IMR-90 (cell line): ENCODE results near the gene SERPINB2. TPM values are rescaled to one million over a fixed set of nuclear protein-coding genes. Genes with fewer than 3 reads are reported as not detected.

Experiments
- ATAC-seq: fragments of 200-7000 bp; cut with Tn5 transposase; 2 replicates; pipeline ENCODE4 v1.9.1; 2020; ENCODE audit warnings: low read depth, mild to moderate bottlenecking, moderate library complexity
- BruUV-seq: library from RNA; stranded (reverse); fragments of 400-500 nt; replicated peaks from 2 replicates; lab custom pipeline; 2021; lab: Mats Ljungman, UMichigan
- CTCF ChIA-PET: fragments of 300-600 bp; formaldehyde crosslinking; extraction: SDS; loops from one replicate; lab custom pipeline; 2021; ENCODE audit warnings: antibody characterized with exemption; lab: Yijun Ruan, JAX
- POLR2A ChIA-PET: fragments of 300-600 bp; sonication (Branson Sonifier 250); formaldehyde crosslinking; loops from one replicate; lab custom pipeline; 2022; ENCODE audit warnings: antibody characterized with exemption; ENCODE audit not compliant: unreplicated experiment; lab: Charles Lee
- DNase-seq: peaks from one replicate; pipeline ENCODE4 v3.0.0; 2013
- H2AFZ ChIP-seq: replicated peaks from 2 replicates; pipeline ENCODE3; 2013; ENCODE audit warnings: low read length, mild to moderate bottlenecking; ENCODE audit not compliant: poor library complexity
- H2AK5ac ChIP-seq: 2 replicates; pipeline ENCODE4 v1.6.1; 2013; ENCODE audit warnings: low read depth, low read length, inconsistent platforms
- H2AK9ac ChIP-seq: replicated peaks from 2 replicates; pipeline ENCODE3; 2013; ENCODE audit warnings: mild to moderate bottlenecking, low read depth, low read length, moderate library complexity; ENCODE audit not compliant: poor library complexity
- H2BK120ac ChIP-seq: 2 replicates; pipeline ENCODE4 v1.6.1; 2013; ENCODE audit warnings: low read depth, low read length, inconsistent platforms
- H2BK15ac ChIP-seq: 3 replicates; pipeline ENCODE4 v1.6.1; 2013; ENCODE audit warnings: low read depth, low read length, inconsistent platforms
- H2BK20ac ChIP-seq: 2 replicates; pipeline ENCODE4 v1.6.1; 2013; ENCODE audit warnings: low read depth, mild to moderate bottlenecking, inconsistent platforms, low read length, moderate library complexity
- H2BK5ac ChIP-seq: 2 replicates; pipeline ENCODE4 v1.6.1; 2013; ENCODE audit warnings: mild to moderate bottlenecking, low read depth, low read length, inconsistent platforms; ENCODE audit not compliant: poor library complexity, severe bottlenecking
- H3K14ac ChIP-seq: replicated peaks from 2 replicates; pipeline ENCODE4 v1.6.1; 2013; ENCODE audit warnings: low read depth, low read length, inconsistent platforms
- H3K18ac ChIP-seq: 2 replicates; pipeline ENCODE4 v1.6.1; 2013; ENCODE audit warnings: low read depth, low read length, control low read depth
- H3K23ac ChIP-seq: 2 replicates; pipeline ENCODE4 v1.6.1; 2013; ENCODE audit warnings: low read depth, low read length, inconsistent platforms
- H3K27ac ChIP-seq: 2 replicates; pipeline ENCODE4 v1.5.1; 2013; ENCODE audit warnings: mild to moderate bottlenecking, control low read depth, low read length; ENCODE audit not compliant: insufficient read depth
- H3K27me3 ChIP-seq: 2 replicates; pipeline ENCODE4 v1.6.1; 2013; ENCODE audit warnings: low read length; ENCODE audit not compliant: control insufficient read depth, insufficient read depth
- H3K36me3 ChIP-seq: 2 replicates; pipeline ENCODE4 v1.6.1; 2013; ENCODE audit warnings: low read length, mixed read lengths; ENCODE audit not compliant: control insufficient read depth, insufficient read depth
- H3K4ac ChIP-seq: 2 replicates; pipeline ENCODE4 v1.6.1; 2013; ENCODE audit warnings: low read depth, low read length, inconsistent platforms
- H3K4me1 ChIP-seq: 2 replicates; pipeline ENCODE4 v1.6.1; 2013; ENCODE audit warnings: low read length, mixed read lengths; ENCODE audit not compliant: control insufficient read depth, insufficient read depth
- H3K4me2 ChIP-seq: 2 replicates; pipeline ENCODE4 v1.6.1; 2013; ENCODE audit warnings: low read depth, mild to moderate bottlenecking, control low read depth, low read length, moderate library complexity
- H3K4me3 ChIP-seq: 2 replicates; pipeline ENCODE4 v1.5.1; 2013; ENCODE audit warnings: low read depth, mild to moderate bottlenecking, control low read depth, low read length, moderate library complexity; ENCODE audit not compliant: insufficient read depth
- H3K56ac ChIP-seq: 2 replicates; pipeline ENCODE4 v1.6.1; 2013; ENCODE audit warnings: low read length, inconsistent platforms; ENCODE audit not compliant: insufficient read depth; ENCODE audit errors: extremely low read depth
- H3K79me1 ChIP-seq, 2 experiments: 2 replicates each; pipeline ENCODE4 v1.6.1; 2013; ENCODE audit warnings: low read length in 2 of 2, inconsistent platforms in 1 of 2, low read depth in 1 of 2
- H3K9ac ChIP-seq: 2 replicates; pipeline ENCODE4 v1.6.1; 2013; ENCODE audit warnings: low read depth, low read length, control low read depth
- H3K9me1 ChIP-seq: 2 replicates; pipeline ENCODE4 v1.6.1; 2013; ENCODE audit warnings: low read length, inconsistent platforms; ENCODE audit not compliant: insufficient read depth
- H3K9me3 ChIP-seq: 2 replicates; pipeline ENCODE4 v1.6.1; 2013; ENCODE audit warnings: low read length; ENCODE audit not compliant: control insufficient read depth, insufficient read depth
- H4K20me1 ChIP-seq: 2 replicates; pipeline ENCODE4 v1.6.1; 2013; ENCODE audit warnings: low read length, inconsistent platforms; ENCODE audit not compliant: insufficient read depth
- H4K5ac ChIP-seq: 2 replicates; pipeline ENCODE4 v1.6.1; 2013; ENCODE audit warnings: mild to moderate bottlenecking, low read depth, low read length, control low read depth
- H4K8ac ChIP-seq, 2 experiments: 2 replicates each; pipeline ENCODE4 v1.6.1; 2013; ENCODE audit warnings: low read depth in 2 of 2, low read length in 2 of 2, control low read depth in 1 of 2, inconsistent platforms in 1 of 2
- H4K91ac ChIP-seq: 2 replicates; pipeline ENCODE4 v1.6.1; 2013; ENCODE audit warnings: low read depth, low read length, inconsistent platforms; ENCODE audit not compliant: insufficient read depth
- BHLHE40 ChIP-seq: fragments of 150-350 bp; IDR thresholded peaks from 2 replicates; pipeline ENCODE4 v1.6.1; 2016; ENCODE audit warnings: mild to moderate bottlenecking, low read depth, low read length
- CHD1 ChIP-seq: IDR thresholded peaks from 2 replicates; pipeline ENCODE4 v1.6.1; 2012; ENCODE audit warnings: low read depth, low read length, improper control_type of control experiment
- FOS ChIP-seq: fragments of 150-350 bp; IDR thresholded peaks from 2 replicates; pipeline ENCODE4 v1.6.1; 2016; ENCODE audit warnings: low read depth, low read length
- MAFK ChIP-seq: IDR thresholded peaks from 2 replicates; pipeline ENCODE4 v1.6.1; 2012; ENCODE audit warnings: low read depth, low read length, improper control_type of control experiment
- RCOR1 ChIP-seq: IDR thresholded peaks from 2 replicates; pipeline ENCODE4 v1.6.1; 2012; ENCODE audit warnings: mild to moderate bottlenecking, low read length, improper control_type of control experiment; ENCODE audit not compliant: insufficient replicate concordance
- SMC3 ChIP-seq: fragments of 150-350 bp; IDR thresholded peaks from 2 replicates; pipeline ENCODE4 v1.6.1; 2016; ENCODE audit warnings: low read depth, mild to moderate bottlenecking, antibody characterized with exemption, low read length, moderate library complexity
- WGBS, 2 experiments: methylation state at CpG; one replicate each; pipeline versions ENCODE4 v1.1.5 to v1.1.7; 2013; ENCODE audit warnings: missing lambda C conversion rate in 2 of 2; ENCODE audit not compliant: insufficient read length in 1 of 2; ENCODE audit errors: extremely low coverage in 2 of 2; 5-methylcytosine and 5-hydroxymethylcytosine counted together
- dilution Hi-C: fragments of 300-500 bp; cut with HindIII; formaldehyde crosslinking; loops from one replicate; pipeline ENCODE4 v1.14.3; 2018; ENCODE audit warnings: low sequenced_read_pairs; ENCODE audit not compliant: unreplicated experiment
- in situ Hi-C: fragments of 300-500 bp; cut with MboI; formaldehyde crosslinking; loops from 3 replicates; pipeline ENCODE4 v1.14.3; 2019; ENCODE audit warnings: low sequenced_read_pairs, inconsistent platforms, mixed read lengths
- intact Hi-C: fragments of 100-400 bp; cut with micrococcal nuclease; formaldehyde crosslinking; loops from 2 replicates; pipeline ENCODE4 v1.10.0; 2022
- polyA plus RNA-seq, 3 experiments: library from polyadenylated mRNA; depleted of rRNA; stranded (reverse); fragments of >200 nt; gene quantifications; 2 replicates each; pipeline ENCODE4 v1.2.3, GENCODE V29; 2012; ENCODE audit warnings: low replicate concordance in 1 of 3
- total RNA-seq: library from RNA; depleted of rRNA; stranded (reverse); fragments of >200 nt; gene quantifications from 2 replicates; pipeline ENCODE4 v1.2.3, GENCODE V29; 2012

SERPINB2 gene
- total and polyA plus RNA-seq, 2 of the 4 experiments (the other 2 are of a cell fraction), result 32.1 to 43.0 TPM

DNA sequence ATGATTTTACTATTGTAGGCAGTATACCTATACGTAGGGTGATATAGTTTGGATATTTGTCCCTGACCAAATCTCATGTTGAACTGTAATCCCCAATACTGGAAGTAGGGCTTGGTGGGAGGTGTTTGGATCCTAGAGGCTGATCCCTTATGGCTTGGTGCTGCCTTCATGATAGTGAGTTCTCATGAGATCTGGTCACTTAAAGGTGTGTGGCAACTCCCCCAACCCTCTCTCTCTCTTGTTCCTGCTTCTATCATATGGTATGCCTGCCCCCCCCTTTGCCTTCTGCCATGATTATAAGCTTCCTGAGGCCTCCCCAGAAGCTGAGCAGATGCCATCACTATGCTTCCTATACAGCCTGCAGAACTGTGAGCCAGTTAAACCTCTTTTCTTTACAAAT is 18.6 kb downstream of the SERPINB2 start:
- Histone ChIP-seq H2AK5ac (no peak overlapping the region), H3K4me3 (no peak overlapping the region), H3K4ac (no peak overlapping the region), H3K14ac (no peak overlapping the region), H2BK120ac (no peak overlapping the region), H3K4me1 (no peaks in the 10 kb centered on the region), H3K56ac (no peak overlapping the region), H2BK15ac (no peak overlapping the region), H3K4me2 (no peak overlapping the region), H3K9me1 (no peaks in the 10 kb centered on the region), H3K27ac (no peak overlapping the region), H4K8ac (no peak overlapping the region), H3K79me1 (no peaks in the 10 kb centered on the region), H4K20me1 (no peaks in the 10 kb centered on the region), H4K5ac (no peak overlapping the region), H3K18ac (no peak overlapping the region), H2BK20ac (no peak overlapping the region), H3K23ac (no peak overlapping the region), H3K27me3 (no peaks in the 10 kb centered on the region), H2AFZ (no peak overlapping the region), H3K9me3 (no peaks in the 10 kb centered on the region), H3K9ac (no peak overlapping the region), H3K36me3 (no peaks in the 10 kb centered on the region), H2BK5ac (no peak overlapping the region), H4K91ac (no peak overlapping the region), H2AK9ac (no peak overlapping the region)
- TF ChIP-seq CHD1 (no peak), SMC3 (no peak), BHLHE40 (no peak), MAFK (no peak), RCOR1 (no peak), FOS (no peak)
- intact Hi-C loops (no loop called here), in situ Hi-C loops (no loop called here), dilution Hi-C loops (no loop called here)
- DNase-seq (no peak), ATAC-seq (no peak)
- no TSS peak for BruUV-seq
- ChIA-PET CTCF (no interaction called here), POLR2A (no interaction called here)
- WGBS, 2 experiments, result no CpG with 5 or more reads among the region's 1 CpG
